Measurements from ENCODE around the gene MEN1. TPM values are rescaled to one million over a fixed set of nuclear protein-coding genes. Genes with fewer than 3 reads are reported as not detected.

The MEN1 gene
- total and polyA plus RNA-seq, 2 experiments from 2014 or later = 13.2 to 24.6 TPM

DNA sequence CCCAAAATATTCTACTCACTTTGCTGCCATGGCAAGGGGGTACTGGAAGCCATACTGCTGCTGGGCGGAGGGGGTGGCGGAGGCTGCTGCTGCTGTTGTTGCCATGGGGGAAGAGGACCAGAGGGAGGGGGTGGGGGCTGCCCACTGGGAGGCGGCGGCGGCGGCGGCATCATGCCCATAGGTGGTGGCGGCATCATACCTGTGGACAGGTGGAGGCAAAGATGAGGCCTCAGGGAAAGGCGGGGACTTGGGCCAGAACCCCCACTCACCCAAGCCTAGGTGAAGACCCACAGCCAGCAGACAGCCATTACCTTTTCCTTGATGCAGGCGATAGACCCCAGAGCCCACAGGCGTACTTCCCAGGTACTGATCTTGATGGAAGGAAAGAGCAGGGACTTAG is 43.5 kb downstream of the MEN1 start:
- in situ Hi-C loops (cut with MboI) = no loop called here
- Histone ChIP-seq H3K4me1 (ENCODE audit: insufficient read depth) (peaks cover 10% of the 10 kb centered on the region; the same call in 1 of the 2 replicates), H3F3A (ENCODE audit: insufficient read depth) (peaks cover 67% of the 10 kb centered on the region), H3K79me2 (ENCODE audit: insufficient read depth) (peaks cover 52% of the 10 kb centered on the region), H3K9ac (no peak overlapping the region), H3K4me2 (ENCODE audit: unreplicated experiment) (no peak overlapping the region), H3K27ac (no peak overlapping the region), H3K4me3 (no peak overlapping the region), H3K9me3 (ENCODE audit: low read depth) (no peaks in the 10 kb centered on the region), H4K20me1 (ENCODE audit: insufficient read depth) (peaks cover 5% of the 10 kb centered on the region; the same call in 1 of the 2 replicates), H2AFZ (no peak overlapping the region), H3K36me3 (ENCODE audit: low read depth) (peaks cover 71% of the 10 kb centered on the region), H3K27me3 (replicated peaks; ENCODE audit: insufficient read depth) (no peaks in the 10 kb centered on the region), H3K9me2 (ENCODE audit: insufficient read depth) (no peaks in the 10 kb centered on the region)
- DNase-seq = no peak
- 99 to 100% methylated on average over 4 to 11 of the region's 11 CpGs for WGBS, 2 experiments (ENCODE audit: low coverage in 1 of 2, low lambda C conversion rate in 2 of 2, missing lambda C conversion rate in 2 of 2)
- TF ChIP-seq EZH2 (IDR thresholded peaks at IDR 0.05; ENCODE audit: insufficient read depth, poor library complexity, severe bottlenecking) = no peak
- no peak for TF ChIP-seq EZH2phosphoT487 (IDR thresholded peaks at IDR 0.05; ENCODE audit: insufficient read depth, low read depth)

- Histone ChIP-seq H3F3A (ENCODE audit: insufficient read depth) (peaks cover 66% of the 10 kb centered on the region), H3K9me3 (ENCODE audit: low read depth) (no peaks in the 10 kb centered on the region), H3K4me1 (ENCODE audit: insufficient read depth) (peaks cover 10% of the 10 kb centered on the region; the same call in 1 of the 2 replicates), H3K36me3 (ENCODE audit: low read depth) (peaks cover 63% of the 10 kb centered on the region), H4K20me1 (ENCODE audit: insufficient read depth) (no peaks in the 10 kb centered on the region), H3K4me2 (ENCODE audit: unreplicated experiment) (no peak overlapping the region), H3K27ac (no peak overlapping the region), H2AFZ (no peak overlapping the region), H3K9ac (no peak overlapping the region), H3K27me3 (replicated peaks; ENCODE audit: insufficient read depth) (no peaks in the 10 kb centered on the region), H3K9me2 (ENCODE audit: insufficient read depth) (no peaks in the 10 kb centered on the region), H3K4me3 (no peak overlapping the region), H3K79me2 (ENCODE audit: insufficient read depth) (peaks cover 43% of the 10 kb centered on the region)
- TF ChIP-seq EZH2 (IDR thresholded peaks at IDR 0.05; ENCODE audit: insufficient read depth, poor library complexity, severe bottlenecking) = no peak
- TF ChIP-seq EZH2phosphoT487 (IDR thresholded peaks at IDR 0.05; ENCODE audit: insufficient read depth, low read depth) = no peak
- in situ Hi-C loops (cut with MboI) = no loop called here
- 87 to 91% methylated on average over 24 to 42 of the region's 42 CpGs for WGBS, 2 experiments (ENCODE audit: low coverage in 1 of 2, low lambda C conversion rate in 2 of 2, missing lambda C conversion rate in 2 of 2)
- DNase-seq = no peak
These were observed 44.3 kb downstream of the MEN1 start for GRCh38 chr11:64765851-64766665.

GRCh38 chr11:64765291-64765850 is 45.0 kb downstream of the MEN1 start:
- Histone ChIP-seq H3K36me3 (ENCODE audit: low read depth) (peaks cover 59% of the 10 kb centered on the region), H3K9me2 (ENCODE audit: insufficient read depth) (no peaks in the 10 kb centered on the region), H4K20me1 (ENCODE audit: insufficient read depth) (no peaks in the 10 kb centered on the region), H3K9ac (no peak overlapping the region), H3K9me3 (ENCODE audit: low read depth) (no peaks in the 10 kb centered on the region), H3K27ac (no peak overlapping the region), H3K27me3 (replicated peaks; ENCODE audit: insufficient read depth) (no peaks in the 10 kb centered on the region), H3K4me1 (ENCODE audit: insufficient read depth) (peaks cover 10% of the 10 kb centered on the region; the same call in 1 of the 2 replicates), H3K79me2 (ENCODE audit: insufficient read depth) (peaks cover 37% of the 10 kb centered on the region), H3F3A (ENCODE audit: insufficient read depth) (peaks cover 67% of the 10 kb centered on the region), H3K4me2 (ENCODE audit: unreplicated experiment) (no peak overlapping the region), H2AFZ (no peak overlapping the region), H3K4me3 (no peak overlapping the region)
- in situ Hi-C loops (cut with MboI) = no loop called here
- WGBS, 2 experiments (ENCODE audit: low coverage in 1 of 2, low lambda C conversion rate in 2 of 2, missing lambda C conversion rate in 2 of 2) = 88 to 91% methylated on average over 28 to 30 of the region's 30 CpGs
- DNase-seq = no peak
- TF ChIP-seq EZH2phosphoT487 (IDR thresholded peaks at IDR 0.05; ENCODE audit: insufficient read depth, low read depth) (no peak), EZH2 (IDR thresholded peaks at IDR 0.05; ENCODE audit: insufficient read depth, poor library complexity, severe bottlenecking) (no peak)

- 79 to 85% methylated on average over 8 of the region's 8 CpGs for whole genome bisulfite sequencing, 2 experiments (ENCODE audit: low coverage in 1 of 2, low lambda C conversion rate in 2 of 2, missing lambda C conversion rate in 2 of 2)
- H4K20me1 ChIP-seq (ENCODE audit: insufficient read depth) = no peaks in the 10 kb centered on the region
- H3K9me3 ChIP-seq (ENCODE audit: low read depth) = no peaks in the 10 kb centered on the region
- peaks cover 62% of the 10 kb centered on the region for H3F3A ChIP-seq (ENCODE audit: insufficient read depth)
- H3K27me3 ChIP-seq (replicated peaks; ENCODE audit: insufficient read depth) = no peaks in the 10 kb centered on the region
- H3K9me2 ChIP-seq (ENCODE audit: insufficient read depth) = no peaks in the 10 kb centered on the region
- no peak overlapping the region for H2AFZ ChIP-seq
- H3K4me3 ChIP-seq = no peak overlapping the region
- peaks cover 30% of the 10 kb centered on the region for H3K79me2 ChIP-seq (ENCODE audit: insufficient read depth)
- peaks cover 10% of the 10 kb centered on the region; the same call in 1 of the 2 replicates for H3K4me1 ChIP-seq (ENCODE audit: insufficient read depth)
- in situ Hi-C loops (cut with MboI) = no loop called here
- TF ChIP-seq EZH2 (IDR thresholded peaks at IDR 0.05; ENCODE audit: insufficient read depth, poor library complexity, severe bottlenecking) = no peak
- no peak for TF ChIP-seq EZH2phosphoT487 (IDR thresholded peaks at IDR 0.05; ENCODE audit: insufficient read depth, low read depth)
- peaks cover 53% of the 10 kb centered on the region for H3K36me3 ChIP-seq (ENCODE audit: low read depth)
- no peak overlapping the region for H3K4me2 ChIP-seq (ENCODE audit: unreplicated experiment)
- no peak for DNase-seq
- H3K27ac ChIP-seq = no peak overlapping the region
- H3K9ac ChIP-seq = no peak overlapping the region
These were observed 45.6 kb downstream of the MEN1 start for GRCh38 chr11:64764753-64765152.
